Sigmoid colon (tissue), 4 donors: ENCODE measurements around the gene ANO3.

Experiments
- EP300 ChIP-seq, 4 donors: sonication (generic); formaldehyde crosslinking; IDR thresholded peaks; one replicate each; pipeline ENCODE4 v1.6.1; 2017; ENCODE audit warnings: antibody characterized with exemption in 4 of 4
- POLR2A ChIP-seq, 2 donors: fragments of 450-650 bp; IDR thresholded peaks; one replicate each; pipeline ENCODE4 v1.6.1; 2016; ENCODE audit warnings: antibody characterized with exemption in 2 of 2, mild to moderate bottlenecking in 2 of 2, moderate library complexity in 2 of 2
- POLR2AphosphoS5 ChIP-seq, 4 donors: sonication (generic); formaldehyde crosslinking; IDR thresholded peaks; one replicate each; pipeline ENCODE4 v1.6.1; 2017; ENCODE audit warnings: antibody characterized with exemption in 4 of 4
- TF ChIP-seq, protein P1 (sequence below), 4 experiments: fragments of 450-650 bp in 3 of 4; fragments of 200-600 bp in 1 of 4; IDR thresholded peaks; one replicate each; pipeline ENCODE4 v1.5.1; 2016 to 2019; ENCODE audit warnings: antibody characterized with exemption in 4 of 4, mild to moderate bottlenecking in 3 of 4, moderate library complexity in 2 of 4

DNA sequence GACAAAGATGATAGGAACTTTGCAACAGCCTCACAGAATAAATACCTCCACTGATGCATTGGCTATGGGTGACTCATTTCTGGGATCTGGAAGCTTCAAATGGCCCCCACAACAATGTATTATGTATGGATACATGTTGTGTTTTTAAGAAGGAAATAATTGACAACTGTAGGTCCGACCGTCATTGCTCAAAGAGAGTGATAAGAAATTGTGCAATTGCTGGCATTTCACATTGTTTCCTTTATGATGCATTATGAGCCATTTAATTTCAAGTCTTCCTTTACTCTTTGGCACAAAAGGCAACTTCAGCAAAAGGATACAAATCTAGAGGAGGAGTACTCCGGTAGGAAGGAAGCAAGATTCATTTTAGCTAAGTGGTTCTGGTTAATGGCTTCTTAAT lies 2.0 kb downstream of the ANO3 start:
- TF ChIP-seq, protein P1, sequence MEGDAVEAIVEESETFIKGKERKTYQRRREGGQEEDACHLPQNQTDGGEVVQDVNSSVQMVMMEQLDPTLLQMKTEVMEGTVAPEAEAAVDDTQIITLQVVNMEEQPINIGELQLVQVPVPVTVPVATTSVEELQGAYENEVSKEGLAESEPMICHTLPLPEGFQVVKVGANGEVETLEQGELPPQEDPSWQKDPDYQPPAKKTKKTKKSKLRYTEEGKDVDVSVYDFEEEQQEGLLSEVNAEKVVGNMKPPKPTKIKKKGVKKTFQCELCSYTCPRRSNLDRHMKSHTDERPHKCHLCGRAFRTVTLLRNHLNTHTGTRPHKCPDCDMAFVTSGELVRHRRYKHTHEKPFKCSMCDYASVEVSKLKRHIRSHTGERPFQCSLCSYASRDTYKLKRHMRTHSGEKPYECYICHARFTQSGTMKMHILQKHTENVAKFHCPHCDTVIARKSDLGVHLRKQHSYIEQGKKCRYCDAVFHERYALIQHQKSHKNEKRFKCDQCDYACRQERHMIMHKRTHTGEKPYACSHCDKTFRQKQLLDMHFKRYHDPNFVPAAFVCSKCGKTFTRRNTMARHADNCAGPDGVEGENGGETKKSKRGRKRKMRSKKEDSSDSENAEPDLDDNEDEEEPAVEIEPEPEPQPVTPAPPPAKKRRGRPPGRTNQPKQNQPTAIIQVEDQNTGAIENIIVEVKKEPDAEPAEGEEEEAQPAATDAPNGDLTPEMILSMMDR (IDR thresholded peaks at IDR 0.05): no peak
- TF ChIP-seq POLR2AphosphoS5 (IDR thresholded peaks at IDR 0.05): no peak
- no peak for TF ChIP-seq POLR2A (IDR thresholded peaks at IDR 0.05)
- no peak for TF ChIP-seq EP300 (IDR thresholded peaks at IDR 0.05)
